Heart left ventricle (tissue), 13 donors: ENCODE results near the gene CPNE2.

ENCODE experiments used
- POLR2A ChIP-seq, 2 donors: fragments of 450-650 bp; IDR thresholded peaks; one replicate each; pipeline ENCODE4 v1.6.1; 2017; ENCODE audit warnings: antibody characterized with exemption in 2 of 2, mild to moderate bottlenecking in 2 of 2, moderate library complexity in 2 of 2
- TF ChIP-seq, protein P1 (sequence below), 12 donors: fragments of 200-600 bp; sonication (generic) in 4 of 12; IDR thresholded peaks; one replicate each; pipeline versions ENCODE4 v1.5.0 to v1.8.0; 2018 to 2022; ENCODE audit warnings: antibody characterized with exemption in 12 of 12, mild to moderate bottlenecking in 5 of 12
- donor health status: ischemic (EF 13 %, LVEDD 7.1; RV severe dilation, severe dysfunction).
- donor health status: DM: no; HTN: yes; CAD: no.
- donor health status: DM: no; HTN: no; CAD: no.
- donor health status: ischemic (EF 25% LVEDD 6.9; RV normal size, moderate dysfunction).
- donor health status: ischemic (EF 25% LVEDD 5.7; RV mildly dilated, moderate dysfunction).
- donor health status: ischemic (EF 35%, LVEDD 5.7; RV mildly dilated, moderate dysfunction).
- donor health status: nonischemic (EF 11% LVEDD 7.7; RV severe dilation, severe dysfunction).
- donor health status: DM: yes; HTN: yes; CAD: no.
- donor health status: PGD.
- donor health status: ischemic (EF 29% LVEDD 5.4; RV normal size, mild dysfunction).
- donor health status: nonischemic (EF 23%, LVEDD 6.1; RV moderate dilation, normal function).

DNA sequence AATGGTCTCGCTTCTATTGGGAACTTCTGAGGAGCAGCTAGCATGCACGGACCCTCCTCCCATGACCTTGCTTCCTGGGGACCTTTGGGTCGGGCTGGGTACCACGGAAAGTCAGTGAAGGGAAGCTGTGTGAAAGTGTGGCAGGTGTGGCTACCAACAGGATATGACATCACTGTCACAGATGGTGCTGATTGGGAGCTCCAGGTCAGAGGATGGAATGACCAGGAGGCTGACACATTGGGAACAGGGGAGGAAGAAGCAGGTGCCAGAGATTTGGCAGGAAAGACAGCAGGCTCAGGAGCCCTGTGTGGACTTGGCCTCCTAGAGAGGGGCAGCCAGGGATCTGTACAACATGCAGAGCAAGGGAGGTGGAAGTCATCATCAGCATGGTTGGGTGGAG lies 34.0 kb downstream of the CPNE2 start:
- TF ChIP-seq, protein P1, sequence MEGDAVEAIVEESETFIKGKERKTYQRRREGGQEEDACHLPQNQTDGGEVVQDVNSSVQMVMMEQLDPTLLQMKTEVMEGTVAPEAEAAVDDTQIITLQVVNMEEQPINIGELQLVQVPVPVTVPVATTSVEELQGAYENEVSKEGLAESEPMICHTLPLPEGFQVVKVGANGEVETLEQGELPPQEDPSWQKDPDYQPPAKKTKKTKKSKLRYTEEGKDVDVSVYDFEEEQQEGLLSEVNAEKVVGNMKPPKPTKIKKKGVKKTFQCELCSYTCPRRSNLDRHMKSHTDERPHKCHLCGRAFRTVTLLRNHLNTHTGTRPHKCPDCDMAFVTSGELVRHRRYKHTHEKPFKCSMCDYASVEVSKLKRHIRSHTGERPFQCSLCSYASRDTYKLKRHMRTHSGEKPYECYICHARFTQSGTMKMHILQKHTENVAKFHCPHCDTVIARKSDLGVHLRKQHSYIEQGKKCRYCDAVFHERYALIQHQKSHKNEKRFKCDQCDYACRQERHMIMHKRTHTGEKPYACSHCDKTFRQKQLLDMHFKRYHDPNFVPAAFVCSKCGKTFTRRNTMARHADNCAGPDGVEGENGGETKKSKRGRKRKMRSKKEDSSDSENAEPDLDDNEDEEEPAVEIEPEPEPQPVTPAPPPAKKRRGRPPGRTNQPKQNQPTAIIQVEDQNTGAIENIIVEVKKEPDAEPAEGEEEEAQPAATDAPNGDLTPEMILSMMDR (IDR thresholded peaks at IDR 0.05): no peak
- no peak for TF ChIP-seq POLR2A (IDR thresholded peaks at IDR 0.05)
